HG03460 (cell line): ENCODE results near the gene NOS1AP.
A peak's percentile ranks its signal among the peaks of the same experiment; 100 is the strongest.
"Not testable (repeated sequence)": the region's sequence is repeated elsewhere in the genome, so short reads cannot be mapped to it uniquely, and the experiment has no call there.

Source experiments
- ATAC-seq: cut with Tn5 transposase; IDR thresholded peaks from one replicate; pipeline ENCODE4 v1.9.1; 2021; ENCODE audit not compliant: unreplicated experiment

NOS1AP gene

GRCh38 chr1:162069334-162070093 lies at the start of gene NOS1AP:
Gene NOS1AP, plus strand, starts transcription at chr1:162069691. Its CDS starts 487 bp downstream, at chr1:162070178.
- ATAC-seq: peak; percentile 98

DNA sequence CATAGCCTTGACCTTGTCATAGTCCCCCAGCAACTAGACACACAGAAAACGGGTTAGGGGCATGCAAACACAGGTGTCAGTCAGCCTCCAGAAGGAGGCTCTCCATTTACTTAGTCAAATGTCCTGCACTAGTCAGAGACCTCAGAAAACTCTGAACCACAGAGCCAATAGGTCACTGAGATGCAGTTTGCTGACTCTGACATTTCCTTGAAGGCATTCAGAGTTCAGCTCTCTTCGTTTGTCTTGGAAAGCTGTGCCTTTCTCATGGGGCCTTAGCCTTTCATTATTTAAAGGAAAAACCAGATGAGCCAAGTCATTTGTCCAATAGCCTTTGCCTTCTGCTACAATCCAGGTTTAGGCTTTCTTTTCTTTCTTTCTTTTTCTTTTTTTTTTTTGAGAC lies 49.3 kb upstream of the NOS1AP start:
- no peak for ATAC-seq

DNA sequence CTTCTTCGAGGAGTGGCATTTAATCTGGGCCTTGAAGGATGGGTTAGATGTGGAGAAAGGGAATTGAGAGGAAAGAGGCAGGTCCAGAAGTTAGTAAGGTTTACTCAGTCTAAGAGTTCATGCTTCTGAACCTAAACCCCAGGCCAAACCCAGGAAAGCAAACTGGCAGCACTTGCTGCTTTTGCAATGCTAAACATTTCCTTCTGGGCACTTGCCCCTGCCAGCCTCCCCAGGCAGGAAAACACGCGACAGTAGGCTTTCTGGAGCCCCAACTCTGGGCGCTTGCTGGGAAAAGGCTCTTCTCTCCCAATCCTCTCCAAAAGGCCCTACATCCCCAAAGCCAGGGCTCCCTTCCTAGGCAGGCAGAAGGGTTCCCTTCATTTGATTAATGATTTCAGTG lies 48.4 kb upstream of the NOS1AP start:
- no peak for ATAC-seq

DNA sequence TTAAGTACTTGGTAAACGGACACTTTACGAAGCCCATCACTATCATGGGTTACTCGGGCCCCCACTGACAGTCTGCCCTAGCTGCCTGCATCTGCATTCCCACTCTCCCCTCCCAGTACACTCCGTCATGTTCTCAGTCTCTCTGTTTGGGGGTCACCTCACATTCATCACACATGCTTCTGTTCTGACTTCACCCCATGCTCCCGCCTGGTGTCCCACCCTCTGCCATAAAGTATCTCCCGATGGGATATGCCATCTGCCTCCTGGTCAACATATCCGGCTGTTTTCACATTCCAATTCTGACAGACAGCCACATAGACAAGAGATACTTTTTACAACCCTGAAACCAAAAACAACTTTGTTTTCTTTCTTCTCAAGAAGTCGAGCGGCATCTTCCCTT lies 46.9 kb upstream of the NOS1AP start:
- ATAC-seq: no peak

DNA sequence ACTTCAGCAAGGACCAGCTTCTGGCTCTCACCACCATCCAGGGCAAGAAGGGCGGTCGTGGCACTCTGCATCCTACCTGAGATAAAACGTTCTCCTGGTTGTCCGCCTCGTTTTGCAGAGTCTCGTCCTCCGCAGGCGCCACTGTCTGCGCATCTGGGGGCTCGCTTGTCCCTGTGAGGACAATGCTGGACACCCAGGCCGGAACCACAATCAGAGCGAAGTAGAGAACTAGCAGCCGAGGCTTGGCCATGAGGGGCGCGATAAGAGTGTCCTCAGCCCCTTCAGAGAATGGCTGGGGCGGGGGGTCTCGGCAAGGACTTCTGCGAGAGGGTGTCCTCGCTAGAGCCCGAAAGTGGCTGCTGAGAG lies 46.3 kb upstream of the NOS1AP start:
- no peak for ATAC-seq

DNA sequence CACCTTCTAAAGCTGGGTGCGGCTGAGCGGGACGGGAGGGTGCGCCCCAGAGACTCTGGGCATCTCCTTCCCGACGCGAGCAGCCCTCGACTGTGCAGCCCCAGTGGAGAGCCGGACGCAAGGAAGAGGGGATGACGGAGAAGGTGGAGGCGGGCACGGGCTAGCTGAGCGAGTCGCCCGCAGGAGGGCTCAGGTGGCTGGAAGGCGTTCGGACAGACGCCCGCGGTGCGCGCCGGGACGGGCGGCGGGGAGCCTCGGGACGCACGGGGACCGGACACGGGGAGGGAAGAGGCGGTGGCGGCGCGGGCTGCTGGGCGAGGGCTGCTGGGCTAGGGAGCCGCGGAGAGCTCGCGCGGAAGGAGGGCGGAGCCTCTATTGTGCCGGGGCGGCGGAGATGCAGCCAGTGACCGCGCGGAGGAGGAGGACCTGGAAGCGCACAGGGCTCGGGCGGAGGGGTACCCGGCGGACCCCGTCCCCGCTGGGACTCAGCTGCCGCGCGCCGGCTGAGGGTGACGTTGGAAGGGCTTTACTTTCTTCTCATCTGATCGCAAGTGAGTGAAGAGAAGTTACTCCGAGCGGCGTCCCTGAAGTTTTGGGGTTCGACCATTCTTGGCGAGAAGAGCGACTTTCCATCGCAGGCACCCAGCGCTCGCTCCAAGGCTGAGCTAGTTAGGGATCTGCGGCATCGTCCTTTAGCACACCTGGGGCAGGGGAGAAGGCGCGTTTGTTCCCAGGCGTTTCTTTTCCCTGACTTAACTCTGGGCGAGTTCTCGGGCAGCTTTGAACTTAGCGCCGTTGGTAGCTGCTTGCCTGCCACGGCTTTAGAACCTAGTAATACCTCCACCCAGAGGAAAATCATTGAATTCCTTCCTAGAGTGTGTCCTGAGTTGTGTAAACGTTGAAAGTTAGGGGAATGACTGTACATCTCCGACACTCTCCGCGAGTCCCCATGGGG lies 45.7 kb upstream of the NOS1AP start, which contains the start of gene OLFML2B:
Gene OLFML2B, minus strand, starts transcription at position 323 of the 955 bp plus-strand sequence. CDS start 439 bp downstream, outside the sequence.
- peak; percentile 55 for ATAC-seq

- no peak for ATAC-seq
Measured at GRCh38 chr1:162025541-162025940, 44.0 kb upstream of the NOS1AP start.

DNA sequence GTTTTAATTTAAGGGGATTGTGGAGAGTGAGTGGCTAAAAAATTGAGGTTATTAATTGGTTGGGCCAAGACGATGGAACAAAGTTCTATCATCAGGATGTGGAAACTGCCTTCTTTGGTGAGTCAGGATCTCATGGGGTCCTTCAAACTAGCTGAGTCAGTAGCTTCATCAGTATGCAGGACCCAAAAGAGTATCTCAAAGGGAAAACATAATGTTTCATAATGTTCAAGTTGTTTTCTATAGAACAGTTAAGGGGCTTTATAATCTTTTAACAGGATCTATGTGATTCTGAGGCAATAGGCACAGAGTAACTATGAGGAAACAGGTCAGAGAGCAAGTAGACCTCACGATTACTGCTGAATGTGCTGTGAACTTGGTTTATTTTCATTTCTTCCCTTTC lies 42.6 kb upstream of the NOS1AP start:
- ATAC-seq: no peak

DNA sequence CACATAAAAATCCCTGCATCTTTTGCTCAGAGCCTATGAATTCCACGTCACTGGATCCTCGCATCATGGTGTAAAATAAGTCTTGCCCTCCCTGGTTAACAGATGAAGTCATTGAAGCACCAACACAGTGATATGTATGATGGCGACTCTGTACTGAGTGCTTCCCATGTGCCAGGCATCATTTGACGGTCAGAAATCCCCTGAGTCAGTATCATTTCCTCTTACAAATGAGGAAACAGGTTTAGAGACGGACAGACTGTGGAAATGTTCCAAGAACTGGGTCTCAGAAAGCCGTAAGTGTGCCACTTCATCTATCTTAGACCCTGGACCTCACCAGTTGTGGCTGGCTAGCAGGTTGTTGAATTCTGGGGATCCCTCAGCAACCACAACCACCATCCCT lies 40.8 kb upstream of the NOS1AP start:
- ATAC-seq: peak; percentile 52

DNA sequence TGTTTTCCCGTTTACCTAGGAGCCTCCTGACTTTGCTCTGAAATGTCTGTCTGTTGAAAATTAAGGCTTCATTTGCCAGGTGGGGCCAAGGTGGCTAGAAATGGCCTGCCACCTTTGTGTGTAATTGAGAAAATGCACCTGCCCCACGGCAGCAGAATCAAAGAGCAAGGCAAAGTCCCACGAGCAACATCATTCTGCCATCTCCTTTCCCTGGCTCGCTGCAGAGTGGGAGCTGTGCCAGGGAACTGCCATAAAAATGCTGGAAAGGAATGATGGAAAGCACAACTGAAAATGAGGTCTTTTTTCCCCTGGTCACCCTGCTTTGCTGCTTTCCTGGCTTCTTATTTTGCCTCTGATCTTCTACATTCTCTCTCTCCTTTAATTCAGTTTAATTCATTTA lies 40.3 kb upstream of the NOS1AP start:
- no peak for ATAC-seq

DNA sequence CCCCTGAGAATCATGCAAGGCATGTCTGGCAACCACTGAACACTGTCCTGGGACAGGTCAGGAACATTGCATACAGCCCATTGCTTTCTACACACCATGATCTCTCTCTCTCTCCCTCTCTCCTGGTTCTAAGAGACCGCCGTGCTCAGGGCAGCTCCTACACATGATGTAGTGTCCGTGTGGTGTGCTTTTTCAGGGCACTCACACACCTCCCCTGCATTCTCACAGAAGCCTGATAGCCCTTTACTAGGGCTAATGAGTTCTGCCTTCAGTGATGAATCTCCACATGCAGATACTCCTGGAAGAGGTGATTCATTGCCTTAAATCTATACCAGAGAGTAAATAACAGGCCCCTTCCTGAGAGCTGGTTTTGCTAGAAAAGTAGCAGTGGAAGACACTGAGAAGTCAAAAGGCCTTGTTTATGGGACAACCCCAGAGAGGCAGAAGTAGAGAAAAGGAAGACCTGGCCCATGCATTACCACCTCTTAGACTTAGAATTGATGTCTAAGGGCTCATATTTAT lies 38.7 kb upstream of the NOS1AP start:
- no peak for ATAC-seq

DNA sequence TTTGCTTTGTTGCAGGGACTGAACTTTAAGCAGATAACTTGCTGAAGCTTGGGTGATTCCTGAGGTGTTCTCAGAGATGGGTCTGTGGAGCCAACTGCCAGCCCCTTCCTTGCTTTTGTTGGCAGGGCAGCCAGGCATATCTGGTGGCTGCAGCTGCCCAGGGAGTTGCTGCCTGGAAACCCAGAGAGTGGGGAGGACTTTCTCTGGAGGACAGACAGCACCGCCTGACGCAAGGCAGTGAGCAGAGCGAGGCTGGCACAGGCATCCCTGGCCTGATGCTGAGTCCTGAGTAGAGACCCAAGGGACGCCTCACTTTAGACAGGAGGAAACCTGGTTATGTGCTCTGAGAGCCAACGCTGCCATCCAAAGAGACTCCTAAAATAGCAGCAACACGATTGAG lies 36.1 kb upstream of the NOS1AP start:
- ATAC-seq: no peak

DNA sequence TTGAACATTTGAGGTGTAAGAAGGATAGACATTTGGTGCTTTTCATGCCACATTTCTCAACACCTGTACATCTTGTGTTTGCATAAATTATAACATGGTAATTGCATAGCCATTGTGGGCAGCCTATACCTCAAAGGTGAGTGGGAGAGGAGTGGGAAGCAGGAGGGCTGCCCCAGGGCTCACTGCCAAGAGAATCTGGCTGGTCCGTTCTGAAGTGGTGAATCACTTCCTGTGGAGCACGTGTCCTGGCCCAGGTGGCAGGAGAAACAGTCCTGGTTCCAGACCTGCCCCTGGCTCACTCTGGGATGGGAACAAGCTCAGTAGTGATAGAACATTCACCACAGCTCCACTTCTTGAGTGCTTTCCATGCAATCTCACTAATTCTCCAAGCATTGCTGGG lies 34.2 kb upstream of the NOS1AP start:
- no peak for ATAC-seq

DNA sequence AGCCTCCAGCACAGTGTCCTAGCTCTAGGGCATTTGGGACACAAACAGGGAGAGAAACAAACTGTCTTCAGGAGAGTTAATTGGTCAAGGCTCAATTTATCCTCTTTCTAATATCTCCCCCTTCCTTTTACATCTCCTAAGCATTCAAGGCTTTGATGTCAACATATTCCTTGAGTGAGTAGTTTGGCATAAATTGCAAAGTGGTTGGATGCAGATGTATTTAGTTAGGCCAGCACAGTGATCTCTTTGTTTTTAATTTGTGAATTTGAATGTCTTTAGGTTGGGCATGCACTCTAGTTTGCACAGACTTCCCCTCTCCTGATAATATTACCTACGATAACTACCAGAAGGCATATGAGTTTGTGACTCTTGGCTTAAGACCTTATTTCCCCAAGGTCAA lies 33.3 kb upstream of the NOS1AP start:
- no peak for ATAC-seq

- ATAC-seq: no peak
Measured at GRCh38 chr1:162038624-162039023, 30.9 kb upstream of the NOS1AP start.

GRCh38 chr1:162040001-162040400 lies 29.5 kb upstream of the NOS1AP start:
- no peak for ATAC-seq

- no peak for ATAC-seq
Measured at GRCh38 chr1:162040657-162041056, 28.8 kb upstream of the NOS1AP start.

DNA sequence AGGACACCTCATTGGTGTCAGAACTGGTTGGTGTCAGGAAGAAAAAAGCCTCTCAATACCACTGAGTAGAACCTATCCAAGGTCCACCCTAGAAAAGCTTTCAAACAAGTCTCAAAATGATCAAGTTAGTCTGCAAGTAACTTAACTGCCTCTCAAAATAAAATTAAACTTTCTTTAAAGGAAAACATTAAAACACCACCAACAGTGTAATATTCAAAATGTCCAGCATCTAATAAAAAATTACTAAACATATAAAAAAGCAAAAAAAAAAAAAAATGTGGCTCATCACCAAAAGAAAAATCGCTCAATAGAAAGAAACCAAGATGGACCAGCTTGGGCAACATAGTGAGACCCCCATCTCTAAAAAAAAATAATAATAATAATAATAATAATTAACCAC lies 27.1 kb upstream of the NOS1AP start:
- ATAC-seq: no peak

- no peak for ATAC-seq
Measured at GRCh38 chr1:162046921-162047320, 22.6 kb upstream of the NOS1AP start.

DNA sequence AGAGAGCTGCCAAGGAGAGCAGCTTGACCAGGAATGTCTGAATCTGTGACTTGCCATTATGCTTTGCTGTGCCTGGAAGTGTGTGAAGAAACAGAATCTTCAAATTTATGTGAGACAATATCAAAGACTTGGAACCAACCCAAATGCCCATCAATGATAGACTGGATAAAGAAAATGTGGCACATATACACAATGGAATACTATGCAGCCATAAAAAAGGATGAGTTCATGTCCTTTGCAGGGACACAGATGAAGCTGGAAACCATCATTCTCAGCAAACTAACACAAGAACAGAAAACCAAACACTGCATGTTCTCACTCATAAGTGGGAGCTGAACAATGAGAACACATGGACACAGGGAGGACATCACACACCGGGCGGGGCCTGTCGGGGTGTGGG lies 15.5 kb upstream of the NOS1AP start:
- ATAC-seq: not testable (repeated sequence)

- no peak for ATAC-seq
Measured at GRCh38 chr1:162055062-162055461, 14.4 kb upstream of the NOS1AP start.

- peak; percentile 68 for ATAC-seq
Measured at GRCh38 chr1:162056043-162056442, 13.4 kb upstream of the NOS1AP start.
